GM19035 (cell line): ENCODE data around the gene MAFF.

Experiments used
- ATAC-seq: cut with Tn5 transposase; IDR thresholded peaks from one replicate; pipeline ENCODE4 v1.9.1; 2021; ENCODE audit not compliant: unreplicated experiment

MAFF gene

GRCh38 chr22:38246046-38246658, 44.4 kb downstream of the MAFF start:
- no peak for ATAC-seq

- no peak for ATAC-seq
Observed at GRCh38 chr22:38246692-38247091, 44.9 kb downstream of the MAFF start.

- no peak for ATAC-seq
Observed at GRCh38 chr22:38247713-38248112, 45.9 kb downstream of the MAFF start.

- no peak for ATAC-seq
Observed at GRCh38 chr22:38248280-38248679, 46.5 kb downstream of the MAFF start.

GRCh38 chr22:38249301-38249700, 47.5 kb downstream of the MAFF start:
- no peak for ATAC-seq

GRCh38 chr22:38249803-38250642, 48.2 kb downstream of the MAFF start:
- ATAC-seq: no peak

- no peak for ATAC-seq
Observed at GRCh38 chr22:38250643-38251340, 49.0 kb downstream of the MAFF start.

- no peak for ATAC-seq
Observed at GRCh38 chr22:38251341-38251692, 49.5 kb downstream of the MAFF start.

- ATAC-seq: no peak
Observed at GRCh38 chr22:38255697-38256096, 53.9 kb downstream of the MAFF start.

GRCh38 chr22:38257181-38257580, 55.4 kb downstream of the MAFF start:
- no peak for ATAC-seq

GRCh38 chr22:38257650-38258250, 56.0 kb downstream of the MAFF start:
- ATAC-seq: no peak

GRCh38 chr22:38258895-38259294, 57.1 kb downstream of the MAFF start:
- no peak for ATAC-seq

- no peak for ATAC-seq
Observed at GRCh38 chr22:38259370-38259769, 57.6 kb downstream of the MAFF start.

- no peak for ATAC-seq
Observed at GRCh38 chr22:38260761-38261681, 59.2 kb downstream of the MAFF start.

GRCh38 chr22:38262051-38262795, 60.4 kb downstream of the MAFF start:
- no peak for ATAC-seq

GRCh38 chr22:38264322-38264843, 62.6 kb downstream of the MAFF start:
- ATAC-seq: no peak
